ENCODE data around the gene TNIP1. TPM values are rescaled to one million over a fixed set of nuclear protein-coding genes. Genes with fewer than 3 reads are reported as not detected.

Gene TNIP1
- total RNA-seq, 1 donor from 2014 or later: 120 TPM

GRCh38 chr5:151055336-151055735 is 25.5 kb downstream of the TNIP1 start:
- H3K4me1 ChIP-seq: peaks cover 27% of the 10 kb centered on the region
- H3K27ac ChIP-seq: no peak overlapping the region

GRCh38 chr5:151054709-151055108 is 26.1 kb downstream of the TNIP1 start:
- DNase-seq (peak; percentile 29), ATAC-seq (no peak)
- Histone ChIP-seq H3K4me1 (peaks cover 21% of the 10 kb centered on the region), H3K27me3 (no peaks in the 10 kb centered on the region), H3K9me3 (no peaks in the 10 kb centered on the region), H3K36me3 (peaks cover 84% of the 10 kb centered on the region), H3K27ac (no peak overlapping the region), H3K4me3 (no peak overlapping the region)
- intact Hi-C loops (cut with DNase I): loop anchor here (5.0 to 10.0 kb wide), 2 partner anchors 63 to 180 kb away; no protein-coding TSS in a partner anchor
- TF ChIP-seq CTCF (IDR thresholded peaks at IDR 0.05): no peak

More at GRCh38 chr5:151055336-151055735, 25.5 kb downstream of the TNIP1 start:
- no peak for ATAC-seq
- Histone ChIP-seq H3K27me3 (no peaks in the 10 kb centered on the region), H3K9me3 (no peaks in the 10 kb centered on the region), H3K4me3 (no peak overlapping the region), H3K36me3 (peaks cover 78% of the 10 kb centered on the region)
- intact Hi-C loops (cut with DNase I): loop anchor here (10.0 kb wide), 1 partner anchor 179 kb away; no protein-coding TSS in a partner anchor
- peak; percentile 33 for DNase-seq
- TF ChIP-seq CTCF (IDR thresholded peaks at IDR 0.05): no peak

GRCh38 chr5:151053796-151054462 is 26.9 kb downstream of the TNIP1 start:
- no peak for TF ChIP-seq CTCF (IDR thresholded peaks at IDR 0.05)
- peaks cover 15% of the 10 kb centered on the region for H3K4me1 ChIP-seq
- H3K27me3 ChIP-seq: no peaks in the 10 kb centered on the region
- DNase-seq: no peak
- no peak overlapping the region for H3K27ac ChIP-seq
- intact Hi-C loops (cut with DNase I): loop anchor here (5.0 to 10.0 kb wide), 2 partner anchors 63 to 181 kb away; no protein-coding TSS in a partner anchor
- no peak for ATAC-seq
- H3K9me3 ChIP-seq: no peaks in the 10 kb centered on the region
- peaks cover 87% of the 10 kb centered on the region for H3K36me3 ChIP-seq
- no peak overlapping the region for H3K4me3 ChIP-seq

GRCh38 chr5:151052836-151053235 is 28.0 kb downstream of the TNIP1 start:
- no peak for TF ChIP-seq CTCF (IDR thresholded peaks at IDR 0.05)
- Histone ChIP-seq H3K27ac (no peak overlapping the region), H3K36me3 (peaks cover 88% of the 10 kb centered on the region), H3K27me3 (no peaks in the 10 kb centered on the region), H3K4me1 (peaks cover 11% of the 10 kb centered on the region), H3K4me3 (no peak overlapping the region), H3K9me3 (no peaks in the 10 kb centered on the region)
- intact Hi-C loops (cut with DNase I): loop anchor here (5.0 to 10.0 kb wide), 2 partner anchors 64 to 182 kb away; no protein-coding TSS in a partner anchor
- ATAC-seq (no peak), DNase-seq (no peak)

- peaks cover 91% of the 10 kb centered on the region for H3K36me3 ChIP-seq
These were observed 28.8 kb downstream of the TNIP1 start for GRCh38 chr5:151051931-151052608.

More at GRCh38 chr5:151051931-151052608, 28.8 kb downstream of the TNIP1 start:
- DNase-seq: no peak
- H3K9me3 ChIP-seq: no peaks in the 10 kb centered on the region
- ATAC-seq: no peak
- TF ChIP-seq CTCF (IDR thresholded peaks at IDR 0.05): no peak
- intact Hi-C loops (cut with DNase I): loop anchor here (5.0 to 10.0 kb wide), 2 partner anchors 65 to 183 kb away; no protein-coding TSS in a partner anchor
- peaks cover 11% of the 10 kb centered on the region for H3K4me1 ChIP-seq
- peak overlapping the region; percentile 73 for H3K27ac ChIP-seq
- H3K27me3 ChIP-seq: no peaks in the 10 kb centered on the region
- no peak overlapping the region for H3K4me3 ChIP-seq

All from upper lobe of right lung (tissue), 1 donor.